GM12892 (cell line): ENCODE results near the gene ARPP21. TPM values are rescaled to one million over a fixed set of nuclear protein-coding genes. Genes with fewer than 3 reads are reported as not detected.
"Not testable (repeated sequence)": the region's sequence is repeated elsewhere in the genome, so short reads cannot be mapped to it uniquely, and the experiment has no call there.

Experiments
- DNase-seq: peaks from one replicate; pipeline ENCODE4 v3.0.0; 2011; ENCODE audit not compliant: insufficient read length
- FAIRE-seq: peaks from 2 replicates; lab custom pipeline; 2011; peaks lifted over from hg19 to GRCh38; lab: Jason Lieb, UNC
- POLR2A ChIP-seq: IDR thresholded peaks from 2 replicates; pipeline ENCODE4 v1.6.1; 2011; ENCODE audit warnings: low read depth, low read length, control low read depth
- POLR2AphosphoS5 ChIP-seq: IDR thresholded peaks from 2 replicates; pipeline ENCODE4 v1.6.1; 2011; ENCODE audit warnings: low read depth, low read length, control low read depth
- TAF1 ChIP-seq: IDR thresholded peaks from 2 replicates; pipeline ENCODE4 v1.6.1; 2011; ENCODE audit warnings: low read depth, mild to moderate bottlenecking, control low read depth, low read length, borderline replicate concordance
- polyA plus RNA-seq: library from polyadenylated mRNA; unstranded; fragments of >200 nt; gene quantifications from one replicate; pipeline ENCODE4 v1.2.1, GENCODE V29; 2012; ENCODE audit warnings: missing spikeins, inconsistent platforms; ENCODE audit not compliant: missing spikeins

Gene ARPP21
- not detected for polyA plus RNA-seq

GRCh38 chr3:35639254-35640186 is at the start of gene ARPP21:
ARPP21 (plus strand) TSS chr3:35639525; CDS start chr3:35681752, 42,227 bp downstream.
- no peak for TF ChIP-seq POLR2A
- no peak for TF ChIP-seq TAF1
- TF ChIP-seq POLR2AphosphoS5, result no peak
- DNase-seq, result peak; percentile 8
- FAIRE-seq, result no peak

GRCh38 chr3:35592589-35593295 is 46.6 kb upstream of the ARPP21 start:
- DNase-seq (no peak), FAIRE-seq (no peak)
- TF ChIP-seq POLR2A (no peak), POLR2AphosphoS5 (no peak), TAF1 (no peak)

GRCh38 chr3:35594739-35595138 is 44.6 kb upstream of the ARPP21 start:
- FAIRE-seq (no peak), DNase-seq (no peak)
- no peak for TF ChIP-seq POLR2AphosphoS5
- no peak for TF ChIP-seq POLR2A
- TF ChIP-seq TAF1, result no peak

- DNase-seq, result no peak
- FAIRE-seq, result no peak
- TF ChIP-seq POLR2AphosphoS5 (no peak), TAF1 (no peak), POLR2A (no peak)
Observed at GRCh38 chr3:35596335-35596995, 42.9 kb upstream of the ARPP21 start.

- no peak for DNase-seq
- TF ChIP-seq TAF1 (no peak), POLR2AphosphoS5 (no peak), POLR2A (no peak)
- no peak for FAIRE-seq
Observed at GRCh38 chr3:35597490-35597889, 41.8 kb upstream of the ARPP21 start.

- no peak for TF ChIP-seq POLR2A
- no peak for TF ChIP-seq POLR2AphosphoS5
- TF ChIP-seq TAF1, result no peak
- no peak for FAIRE-seq
- DNase-seq, result no peak
Observed at GRCh38 chr3:35598804-35599203, 40.5 kb upstream of the ARPP21 start.

GRCh38 chr3:35601959-35602358 is 37.4 kb upstream of the ARPP21 start:
- TF ChIP-seq POLR2A, result no peak
- no peak for TF ChIP-seq TAF1
- TF ChIP-seq POLR2AphosphoS5, result no peak
- no peak for DNase-seq
- FAIRE-seq, result no peak

GRCh38 chr3:35602395-35602936 is 36.9 kb upstream of the ARPP21 start:
- no peak for TF ChIP-seq POLR2AphosphoS5
- TF ChIP-seq TAF1, result no peak
- TF ChIP-seq POLR2A, result no peak
- DNase-seq (no peak), FAIRE-seq (no peak)

GRCh38 chr3:35616346-35616745 is 23.0 kb upstream of the ARPP21 start:
- TF ChIP-seq POLR2AphosphoS5, result no peak
- no peak for TF ChIP-seq TAF1
- no peak for TF ChIP-seq POLR2A
- no peak for DNase-seq
- FAIRE-seq, result no peak

- TF ChIP-seq POLR2A, result no peak
- TF ChIP-seq POLR2AphosphoS5, result no peak
- no peak for TF ChIP-seq TAF1
- no peak for FAIRE-seq
- no peak for DNase-seq
Observed at GRCh38 chr3:35617370-35617769, 22.0 kb upstream of the ARPP21 start.

GRCh38 chr3:35620238-35620637 is 19.1 kb upstream of the ARPP21 start:
- FAIRE-seq, DNase-seq: not testable (repeated sequence)
